Neural cell (in vitro differentiated cells): ENCODE results near the gene CSK.

Source experiments
- CTCF ChIP-seq: fragments of 450-650 bp; IDR thresholded peaks from 2 replicates; pipeline ENCODE4 v1.5.1; 2014; ENCODE audit warnings: antibody characterized with exemption, mild to moderate bottlenecking, moderate library complexity; ENCODE audit not compliant: poor library complexity, severe bottlenecking
- EP300 ChIP-seq: fragments of 450-650 bp; conservative IDR thresholded peaks from 2 replicates; pipeline ENCODE4 v1.6.1; 2014; ENCODE audit warnings: antibody characterized with exemption, mild to moderate bottlenecking, moderate library complexity; ENCODE audit not compliant: poor library complexity, severe bottlenecking
- EZH2 ChIP-seq: fragments of 200-600, 300-800 bp; shearing (Covaris generic), sonication (generic); IDR thresholded peaks from 2 replicates; pipeline ENCODE4 v1.6.1; 2014; ENCODE audit warnings: antibody characterized with exemption, low read length, borderline replicate concordance, mild to moderate bottlenecking; ENCODE audit not compliant: insufficient read depth, poor library complexity, severe bottlenecking
- POLR2AphosphoS5 ChIP-seq: IDR thresholded peaks from 2 replicates; pipeline ENCODE4 v1.6.1; 2012
- RAD21 ChIP-seq: fragments of 450-650 bp; conservative IDR thresholded peaks from 2 replicates; pipeline ENCODE4 v1.6.1; 2014; ENCODE audit warnings: antibody characterized with exemption, mild to moderate bottlenecking, moderate library complexity
- REST ChIP-seq: IDR thresholded peaks from 2 replicates; pipeline ENCODE4 v1.6.1; 2012; ENCODE audit warnings: borderline replicate concordance
- SMC3 ChIP-seq: fragments of 450-650 bp; conservative IDR thresholded peaks from 2 replicates; pipeline ENCODE4 v1.6.1; 2014; ENCODE audit warnings: antibody characterized with exemption, mild to moderate bottlenecking, moderate library complexity; ENCODE audit not compliant: poor library complexity
- TAF1 ChIP-seq: IDR thresholded peaks from 2 replicates; pipeline ENCODE4 v1.6.1; 2012; ENCODE audit warnings: low read depth

GRCh38 chr15:74820056-74820455 lies 38.2 kb downstream of the CSK start:
- TF ChIP-seq CTCF (no peak), EP300 (no peak), POLR2AphosphoS5 (no peak), TAF1 (no peak), SMC3 (no peak), RAD21 (no peak), REST (no peak), EZH2 (no peak)
